ENCODE results near the gene RHOBTB3.

The RHOBTB3 gene

GRCh38 chr5:95797301-95797700, 66.2 kb downstream of the RHOBTB3 start:
- FAIRE-seq (no peak), DNase-seq (ENCODE audit: insufficient read length, low spot score) (no peak)
- TF ChIP-seq, protein P1, sequence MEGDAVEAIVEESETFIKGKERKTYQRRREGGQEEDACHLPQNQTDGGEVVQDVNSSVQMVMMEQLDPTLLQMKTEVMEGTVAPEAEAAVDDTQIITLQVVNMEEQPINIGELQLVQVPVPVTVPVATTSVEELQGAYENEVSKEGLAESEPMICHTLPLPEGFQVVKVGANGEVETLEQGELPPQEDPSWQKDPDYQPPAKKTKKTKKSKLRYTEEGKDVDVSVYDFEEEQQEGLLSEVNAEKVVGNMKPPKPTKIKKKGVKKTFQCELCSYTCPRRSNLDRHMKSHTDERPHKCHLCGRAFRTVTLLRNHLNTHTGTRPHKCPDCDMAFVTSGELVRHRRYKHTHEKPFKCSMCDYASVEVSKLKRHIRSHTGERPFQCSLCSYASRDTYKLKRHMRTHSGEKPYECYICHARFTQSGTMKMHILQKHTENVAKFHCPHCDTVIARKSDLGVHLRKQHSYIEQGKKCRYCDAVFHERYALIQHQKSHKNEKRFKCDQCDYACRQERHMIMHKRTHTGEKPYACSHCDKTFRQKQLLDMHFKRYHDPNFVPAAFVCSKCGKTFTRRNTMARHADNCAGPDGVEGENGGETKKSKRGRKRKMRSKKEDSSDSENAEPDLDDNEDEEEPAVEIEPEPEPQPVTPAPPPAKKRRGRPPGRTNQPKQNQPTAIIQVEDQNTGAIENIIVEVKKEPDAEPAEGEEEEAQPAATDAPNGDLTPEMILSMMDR (IDR thresholded peaks at IDR 0.05; ENCODE audit: insufficient read depth, missing control alignments) = no peak

- no peak for FAIRE-seq
- no peak for DNase-seq (ENCODE audit: insufficient read length, low spot score)
- TF ChIP-seq, protein P1 (IDR thresholded peaks at IDR 0.05; ENCODE audit: insufficient read depth, missing control alignments) = no peak
Observed at GRCh38 chr5:95798048-95798447, 66.9 kb downstream of the RHOBTB3 start.

DNA sequence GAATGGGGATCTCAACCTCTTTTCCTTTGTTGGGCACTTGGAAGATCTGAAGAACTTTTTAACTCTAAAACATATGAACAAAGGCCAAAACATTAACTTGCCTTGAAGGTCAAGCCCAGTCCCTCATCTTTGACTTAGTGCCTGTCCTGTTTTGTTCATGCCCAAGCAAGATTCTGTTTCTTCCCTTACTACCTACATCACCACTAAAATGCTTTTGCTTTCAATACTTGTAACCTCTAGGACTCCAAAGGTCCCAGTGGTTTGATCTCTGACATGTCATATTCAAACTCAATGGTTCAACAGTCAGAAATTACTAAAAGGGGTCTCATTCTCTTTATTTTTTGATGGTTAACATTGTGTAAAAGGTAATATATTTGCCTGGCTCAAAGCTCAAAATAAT, 67.4 kb downstream of the RHOBTB3 start:
- TF ChIP-seq, protein P1 (IDR thresholded peaks at IDR 0.05; ENCODE audit: insufficient read depth, missing control alignments) = no peak
- FAIRE-seq (no peak), DNase-seq (ENCODE audit: insufficient read length, low spot score) (no peak)

DNA sequence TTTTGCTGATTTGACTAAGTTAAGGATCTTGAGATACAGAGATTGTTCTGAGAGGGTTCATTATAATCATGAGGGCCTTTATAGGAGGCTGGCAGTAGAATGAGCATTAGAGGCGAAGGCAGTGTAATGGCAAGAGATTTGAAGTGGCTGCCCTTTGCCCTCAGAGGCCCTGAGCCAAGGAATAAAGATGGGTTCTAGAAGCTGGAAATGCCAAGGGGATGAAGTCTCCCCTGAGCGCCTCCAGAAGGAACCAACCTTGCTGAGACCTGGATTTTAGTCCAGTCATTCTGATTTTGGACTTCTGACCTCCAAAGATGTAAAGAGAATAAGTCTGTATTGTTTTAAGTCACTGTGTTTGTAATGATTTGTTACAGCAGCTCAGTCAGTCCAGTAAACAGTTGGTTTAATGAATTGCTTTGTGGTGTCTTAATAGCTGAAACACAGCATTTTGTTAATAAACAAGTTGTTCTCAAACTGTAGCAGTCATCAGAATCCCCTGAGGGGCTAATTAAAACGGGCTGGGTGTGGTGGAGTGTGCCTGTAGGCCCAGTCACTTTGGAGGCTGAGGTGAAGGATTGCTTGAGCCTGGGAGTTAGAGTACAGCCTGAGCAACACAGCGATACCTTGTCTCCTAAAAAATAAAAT, 68.2 kb downstream of the RHOBTB3 start:
- FAIRE-seq = no peak
- DNase-seq (ENCODE audit: insufficient read length, low spot score) = no peak
- TF ChIP-seq, protein P1 (IDR thresholded peaks at IDR 0.05; ENCODE audit: insufficient read depth, missing control alignments) = no peak

- no peak for DNase-seq (ENCODE audit: insufficient read length, low spot score)
- FAIRE-seq = no peak
- TF ChIP-seq, protein P1 (IDR thresholded peaks at IDR 0.05; ENCODE audit: insufficient read depth, missing control alignments) = no peak
Observed at GRCh38 chr5:95800553-95800952, 69.4 kb downstream of the RHOBTB3 start.

DNA sequence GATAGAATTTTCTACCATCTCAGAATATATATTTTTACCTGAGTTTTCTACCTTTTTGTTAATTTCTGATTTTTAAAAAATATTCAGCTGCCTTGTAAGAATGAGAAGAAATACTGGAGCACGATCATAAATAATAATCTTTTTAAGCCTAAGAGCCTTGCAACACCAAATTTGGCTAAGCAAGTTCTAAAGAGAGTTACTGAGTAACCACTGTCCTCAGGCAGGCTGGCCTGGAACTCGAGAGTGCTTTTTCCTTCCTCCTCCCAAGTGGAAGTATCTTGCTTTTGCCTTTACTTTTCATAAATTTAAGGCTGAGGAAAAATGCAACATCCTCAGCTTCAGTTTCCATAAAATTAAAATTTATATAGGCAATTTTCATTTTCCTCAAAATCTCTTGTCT, 70.4 kb downstream of the RHOBTB3 start:
- TF ChIP-seq, protein P1 (IDR thresholded peaks at IDR 0.05; ENCODE audit: insufficient read depth, missing control alignments) = no peak
- DNase-seq (ENCODE audit: insufficient read length, low spot score) (no peak), FAIRE-seq (no peak)

- FAIRE-seq (no peak), DNase-seq (ENCODE audit: insufficient read length, low spot score) (no peak)
- TF ChIP-seq, protein P1 (IDR thresholded peaks at IDR 0.05; ENCODE audit: insufficient read depth, missing control alignments) = no peak
Observed at GRCh38 chr5:95801961-95802360, 70.8 kb downstream of the RHOBTB3 start.

All from D721Med (cell line).